Adrenal gland (tissue), 12 donors: ENCODE results near the gene SAMD9. TPM values are rescaled to one million over a fixed set of nuclear protein-coding genes. Genes with fewer than 3 reads are reported as not detected.
"Not testable (repeated sequence)": the region's sequence is repeated elsewhere in the genome, so short reads cannot be mapped to it uniquely, and the experiment has no call there.

Experiments used
- DNase-seq, 7 donors: peaks; one replicate each; pipeline ENCODE4 v3.0.0-alpha.2; 2019 to 2020
- H3K27ac ChIP-seq, 5 donors: fragments of 200-600 bp; sonication (generic) in 4 of 5; 1 replicate in 3 of 5; 2 replicates in 2 of 5; pipeline versions ENCODE4 v1.5.1 to v1.8.0; 2016 to 2020; ENCODE audit warnings: mild to moderate bottlenecking in 1 of 5
- H3K27me3 ChIP-seq: fragments of 200-600 bp; 2 replicates; pipeline ENCODE4 v1.8.0; 2021
- H3K36me3 ChIP-seq, 2 donors: fragments of 200-600 bp; replicated peaks in 1 of 2; 1 replicate in 1 of 2; 2 replicates in 1 of 2; pipeline versions ENCODE4 v1.5.1 to v1.8.0; 2018 to 2022
- H3K4me1 ChIP-seq, 2 donors: fragments of 200-600 bp; replicated peaks in 1 of 2; 1 replicate in 1 of 2; 2 replicates in 1 of 2; pipeline versions ENCODE4 v1.5.1 to v1.8.0; 2018 to 2021
- H3K4me3 ChIP-seq, 4 donors: fragments of 200-600 bp; sonication (generic) in 3 of 4; one replicate each; pipeline ENCODE4 v1.5.1; 2016 to 2018
- H3K9me3 ChIP-seq, 3 donors: fragments of 200-600 bp; sonication (generic) in 1 of 3; replicated peaks in 1 of 3; 1 replicate in 2 of 3; 2 replicates in 1 of 3; pipeline versions ENCODE4 v1.5.1 to v1.8.0; 2016 to 2021
- CTCF ChIP-seq, 6 experiments: fragments of 450-650 bp in 4 of 6; fragments of 200-600 bp in 2 of 6; sonication (generic) in 1 of 6; IDR thresholded peaks; 1 replicate in 5 of 6; 2 replicates in 1 of 6; pipeline versions ENCODE4 v1.5.1 to v1.8.0; 2016 to 2021; ENCODE audit warnings: antibody characterized with exemption in 6 of 6, mild to moderate bottlenecking in 2 of 6, moderate library complexity in 1 of 6
- POLR2A ChIP-seq, 2 donors: fragments of 450-650 bp; IDR thresholded peaks; one replicate each; pipeline ENCODE4 v1.6.1; 2017; ENCODE audit warnings: antibody characterized with exemption in 2 of 2, mild to moderate bottlenecking in 2 of 2, moderate library complexity in 1 of 2
- WGBS, 4 donors: extraction: QIAGEN DNeasy Blood & Tissue Kit in 2 of 4; methylation state at CpG; one replicate each; pipeline versions ENCODE4 v1.1.5 to v1.1.7; 2013 to 2017; 5-methylcytosine and 5-hydroxymethylcytosine counted together
- intact Hi-C, 2 donors: fragments of 100-400 bp; cut with DNase I; formaldehyde crosslinking; loops; one replicate each; pipeline versions ENCODE4 v1.14.1 to v1.15.0; 2022 to 2023
- polyA plus RNA-seq, 3 donors: library from polyadenylated mRNA; stranded (reverse); fragments of 200-250 nt in 2 of 3; fragments of 350-450 nt in 1 of 3; fragmentation: Illumina TruSeq in 1 of 3; extraction: RNeasy Lipid Tissue Mini Kit (QIAGEN cat#74804) in 1 of 3; gene quantifications; one replicate each; pipeline ENCODE4 v1.2.3, GENCODE V29; 2013 to 2014
- total RNA-seq, 9 donors: library from RNA; depleted of rRNA in 4 of 9; stranded (reverse); fragments of >200 nt in 4 of 9; fragments of 120-200 nt in 1 of 9; fragmentation: NEBNext Ultra II Directional in 1 of 9; extraction: Animal tissue kit (Norgen Biotek cat#: 25700) in 1 of 9; gene quantifications; one replicate each; pipeline versions ENCODE4 v1.1.0 to v1.2.4, GENCODE V29; 2013 to 2023
- donor health status: healthy with polysubstance abuse.
- donor health status: Bipolar disorder and iron deficiency.
- donor health status: DM: yes; HTN: yes; CAD: no.
- donor health status: DM: no; HTN: no; CAD: no.
- donor health status: DM: no; HTN: no; CAD: no.
- donor health status: DM: yes; HTN: yes; CAD: no.

SAMD9 gene
- total and polyA plus RNA-seq, 12 donors, result 1.7 to 24.3 (median 9.2) TPM

DNA sequence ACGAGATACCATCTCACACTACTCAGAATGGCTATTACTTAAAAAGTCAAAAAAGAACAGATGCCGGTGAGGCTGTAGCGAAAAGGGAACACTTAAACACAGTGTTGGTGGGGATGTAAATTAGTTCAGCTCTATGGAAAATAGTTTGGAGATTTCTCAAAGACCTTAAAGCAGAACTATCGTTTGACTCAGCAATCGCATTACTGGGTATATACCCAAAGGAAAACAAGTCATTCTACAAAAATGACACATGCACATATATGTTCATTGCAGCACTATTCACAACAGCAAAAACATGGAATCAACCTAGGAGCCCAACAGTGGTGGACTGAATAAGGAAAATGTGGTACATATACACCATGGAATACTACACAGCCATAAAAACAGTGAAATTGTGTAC is 56.9 kb downstream of the SAMD9 start:
- 87 to 92% (median 90%) methylated on average over 5 of the region's 5 CpGs for WGBS, 4 donors

DNA sequence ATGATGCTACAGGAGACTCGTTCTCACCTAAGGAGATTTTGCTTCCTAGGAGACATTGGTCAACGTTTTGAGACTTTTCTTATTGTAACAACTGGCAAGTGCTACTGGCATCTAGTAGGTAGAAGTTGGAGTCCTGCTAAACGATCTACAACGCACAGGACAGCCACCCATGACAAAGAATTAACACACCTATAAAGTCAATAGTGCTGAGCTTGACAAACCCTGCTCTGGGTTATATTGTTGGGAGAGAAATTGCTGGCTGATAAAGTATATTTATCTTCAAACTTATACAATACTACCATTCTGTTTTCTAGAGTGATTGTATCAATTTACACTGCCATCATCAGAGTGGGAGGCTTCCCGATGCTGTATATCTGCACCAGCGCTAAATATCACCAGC is 57.8 kb downstream of the SAMD9 start:
- H3K27ac ChIP-seq, result no peak overlapping the region
- H3K9me3 ChIP-seq, result no peaks in the 10 kb centered on the region
- H3K4me3 ChIP-seq, result no peak overlapping the region
- intact Hi-C loops, result no loop called here
- WGBS, 4 donors, result 74 to 82% (median 79%) methylated on average over 6 of the region's 6 CpGs
- TF ChIP-seq POLR2A (IDR thresholded peaks at IDR 0.05), result no peak
- TF ChIP-seq CTCF (IDR thresholded peaks at IDR 0.05), result no peak
- no peaks in the 10 kb centered on the region for H3K36me3 ChIP-seq
- peaks cover 0 to 6% of the 10 kb centered on the region in 2 donors for H3K4me1 ChIP-seq
- H3K27me3 ChIP-seq, result peaks cover 6% of the 10 kb centered on the region
- no peak for DNase-seq

More for the DNA sequence above, 56.9 kb downstream of the SAMD9 start:
- TF ChIP-seq POLR2A (IDR thresholded peaks at IDR 0.05) (no peak), CTCF (IDR thresholded peaks at IDR 0.05) (no peak)
- DNase-seq, result no peak
- Histone ChIP-seq H3K9me3 (no peaks in the 10 kb centered on the region), H3K4me1 (no peaks in the 10 kb centered on the region), H3K27ac (no peak overlapping the region), H3K36me3 (no peaks in the 10 kb centered on the region), H3K27me3 (peaks cover 6% of the 10 kb centered on the region), H3K4me3 (no peak overlapping the region)
- intact Hi-C loops, result no loop called here

DNA sequence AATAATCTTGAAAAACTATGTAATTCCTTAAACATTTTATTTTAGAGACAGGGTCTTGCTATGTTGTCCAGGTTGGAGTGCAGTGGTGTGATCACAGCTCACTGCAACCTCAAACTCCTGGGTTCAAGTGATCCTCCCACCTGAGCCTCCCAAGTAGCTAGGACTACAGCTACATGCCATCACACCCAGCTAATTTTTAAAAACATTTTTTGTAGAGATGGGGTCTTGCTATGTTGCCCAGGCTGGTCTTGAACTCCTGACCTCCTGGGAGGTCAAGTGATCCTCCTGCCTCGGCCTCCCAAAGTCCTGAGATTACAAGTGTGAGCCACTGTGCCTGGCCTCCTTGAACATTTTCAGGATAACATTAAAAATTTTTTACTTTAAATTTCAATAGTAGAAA is 61.2 kb downstream of the SAMD9 start:
- H3K4me1 ChIP-seq, H3K27me3 ChIP-seq, H3K36me3 ChIP-seq, DNase-seq, H3K4me3 ChIP-seq, H3K9me3 ChIP-seq, H3K27ac ChIP-seq: not testable (repeated sequence)
- intact Hi-C loops, result loop anchor here (10.0 kb wide), 3 partner anchors 62 to 442 kb away; no protein-coding TSS in a partner anchor
- WGBS, 4 donors, result 74 to 94% (median 82%) methylated on average over 1 of the region's 1 CpG

DNA sequence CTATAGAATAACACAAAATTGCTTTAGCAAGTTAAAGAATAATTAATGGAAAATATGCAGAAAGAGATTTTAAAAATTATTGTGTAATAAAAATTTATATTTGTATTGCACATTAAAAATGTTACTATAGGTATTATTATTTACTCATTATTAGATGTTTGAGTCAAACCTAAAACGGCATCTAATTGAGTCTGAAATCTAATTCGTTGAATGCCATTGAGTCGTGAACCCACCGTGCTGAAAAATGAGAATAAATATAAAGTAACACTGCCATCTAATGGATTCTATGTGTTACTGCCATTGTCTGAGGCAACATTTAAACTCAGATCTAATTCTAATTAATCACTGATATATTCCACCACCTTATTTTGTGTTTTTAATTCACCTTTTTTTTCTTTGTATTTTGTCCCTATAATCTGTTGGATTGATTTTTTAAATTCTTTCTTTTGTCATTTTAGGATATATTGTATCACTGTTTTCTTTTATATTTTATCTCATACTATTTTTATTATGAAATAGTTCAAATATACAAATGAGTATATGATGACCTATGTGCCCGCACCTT is 62.2 kb downstream of the SAMD9 start:
- H3K9me3 ChIP-seq, result no peaks in the 10 kb centered on the region
- 3 to 6% (median 4%) methylated on average over 5 of the region's 5 CpGs for WGBS, 4 donors
- peaks cover 3% of the 10 kb centered on the region for H3K27me3 ChIP-seq
- peaks cover 0 to 7% of the 10 kb centered on the region in 2 donors for H3K4me1 ChIP-seq
- no peaks in the 10 kb centered on the region for H3K36me3 ChIP-seq
- no peak overlapping the region for H3K4me3 ChIP-seq
- peak; percentile 58 to 92 (median 82) for TF ChIP-seq CTCF (IDR thresholded peaks at IDR 0.05)
- no peak for TF ChIP-seq POLR2A (IDR thresholded peaks at IDR 0.05)
- no peak for DNase-seq
- intact Hi-C loops, result loop anchor here (10.0 kb wide), 3 partner anchors 61 to 441 kb away; no protein-coding TSS in a partner anchor
- no peak overlapping the region for H3K27ac ChIP-seq

- 27 to 41% (median 33%) methylated on average over 3 of the region's 3 CpGs for WGBS, 4 donors
- no peak for TF ChIP-seq CTCF (IDR thresholded peaks at IDR 0.05)
- no peak for TF ChIP-seq POLR2A (IDR thresholded peaks at IDR 0.05)
- no peak overlapping the region for H3K27ac ChIP-seq
- H3K4me1 ChIP-seq, result peaks cover 0 to 7% of the 10 kb centered on the region in 2 donors
- DNase-seq, result no peak
- no peaks in the 10 kb centered on the region for H3K36me3 ChIP-seq
- intact Hi-C loops, result loop anchor here (10.0 kb wide), 3 partner anchors 60 to 440 kb away; no protein-coding TSS in a partner anchor
- H3K9me3 ChIP-seq, result no peaks in the 10 kb centered on the region
- peaks cover 3% of the 10 kb centered on the region for H3K27me3 ChIP-seq
- H3K4me3 ChIP-seq, result no peak overlapping the region
Observed at GRCh38 chr7:93054975-93055374, 62.8 kb downstream of the SAMD9 start.
